ENCODE measurements around the gene FAM222B. TPM values are rescaled to one million over a fixed set of nuclear protein-coding genes. Genes with fewer than 3 reads are reported as not detected.

The FAM222B gene
- total and polyA plus RNA-seq, 2 of the 4 experiments (the other 2 are of a cell fraction): 2.5 to 10.8 TPM

DNA sequence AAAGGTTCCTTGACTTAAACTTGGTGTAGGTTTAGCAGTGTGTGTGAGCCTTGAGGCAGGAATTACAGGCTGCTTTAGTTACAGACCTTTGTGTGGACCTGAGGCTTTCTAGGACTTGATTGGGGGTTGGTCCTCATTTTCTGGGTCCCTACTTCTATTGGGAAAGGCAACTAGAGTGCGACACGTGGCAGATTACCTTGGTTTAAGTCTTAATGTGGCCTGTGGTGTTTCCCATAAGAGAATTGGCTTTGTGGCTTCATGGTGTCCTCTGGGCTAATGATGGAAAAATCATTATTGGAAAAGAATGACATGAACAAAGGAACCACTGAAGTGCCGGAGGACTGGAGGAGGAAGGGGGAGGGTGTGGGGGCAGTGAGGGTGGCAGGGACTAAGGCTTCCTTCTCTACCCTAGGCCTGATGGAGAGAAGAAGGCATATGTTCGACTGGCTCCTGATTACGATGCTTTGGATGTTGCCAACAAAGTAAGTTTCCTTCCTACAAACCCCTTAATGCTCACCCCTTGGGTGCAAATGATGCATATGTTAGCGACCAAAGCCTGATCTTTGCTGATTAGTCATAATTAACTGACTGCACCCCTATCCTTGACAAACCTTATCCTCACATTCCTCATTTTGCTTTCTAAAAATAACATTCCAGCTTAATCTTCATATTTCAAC lies 119.3 kb downstream of the FAM222B start:
- Histone ChIP-seq H3K9me1 (ENCODE audit: insufficient read depth, low read length) (0 out of 2 replicates have a peak, but pooled peaks cover 6% of the 10 kb centered on the region), H2BK15ac (ENCODE audit: low read depth, low read length) (no peak overlapping the region), H2BK20ac (ENCODE audit: low read depth, low read length) (no peak overlapping the region), H4K8ac (ENCODE audit: low read depth in 2 of 2, low read length in 2 of 2) (no peak overlapping the region), H2AK5ac (ENCODE audit: low read depth, low read length) (no peak overlapping the region), H2BK5ac (ENCODE audit: low read depth, low read length, poor library complexity, severe bottlenecking) (no peak overlapping the region), H3K27ac (ENCODE audit: insufficient read depth, low read length) (no peak overlapping the region), H3K9me3 (ENCODE audit: control insufficient read depth, insufficient read depth, low read length) (no peaks in the 10 kb centered on the region), H2AK9ac (replicated peaks; ENCODE audit: low read depth, low read length, poor library complexity) (no peak overlapping the region), H3K4ac (ENCODE audit: low read depth, low read length) (no peak overlapping the region), H3K56ac (ENCODE audit: extremely low read depth, insufficient read depth, low read length) (no peak overlapping the region), H4K5ac (ENCODE audit: low read depth, low read length) (no peak overlapping the region), H3K23ac (ENCODE audit: low read depth, low read length) (no peak overlapping the region; the same call in 1 of the 2 replicates), H2AFZ (replicated peaks; ENCODE audit: low read length, poor library complexity) (no peak overlapping the region), H2BK120ac (ENCODE audit: low read depth, low read length) (no peak overlapping the region), H3K4me3 (ENCODE audit: insufficient read depth, low read depth, low read length) (no peak overlapping the region), H3K14ac (replicated peaks; ENCODE audit: low read depth, low read length) (no peak overlapping the region), H3K9ac (ENCODE audit: low read depth, low read length) (no peak overlapping the region), H3K4me1 (ENCODE audit: control insufficient read depth, insufficient read depth, low read length) (peaks cover 20% of the 10 kb centered on the region), H4K91ac (ENCODE audit: insufficient read depth, low read depth, low read length) (no peak overlapping the region), H3K18ac (ENCODE audit: low read depth, low read length) (no peak overlapping the region), H3K27me3 (ENCODE audit: control insufficient read depth, insufficient read depth, low read length) (no peaks in the 10 kb centered on the region), H3K79me1 (ENCODE audit: low read depth in 1 of 2, low read length in 2 of 2) (peaks cover 13 to 51% of the 10 kb centered on the region in 2 experiments; a peak in 3 of 4 replicates), H3K36me3 (ENCODE audit: control insufficient read depth, insufficient read depth, low read length) (peaks cover 36% of the 10 kb centered on the region), H3K4me2 (ENCODE audit: low read depth, low read length) (no peak overlapping the region), H4K20me1 (ENCODE audit: insufficient read depth, low read length) (peaks cover 45% of the 10 kb centered on the region)
- in situ Hi-C loops (cut with MboI; ENCODE audit: low sequenced_read_pairs): no loop called here
- intact Hi-C loops (cut with micrococcal nuclease): no loop called here
- TF ChIP-seq MAZ (IDR thresholded peaks at IDR 0.05; ENCODE audit: borderline replicate concordance, low read depth, low read length) (no peak), FOS (IDR thresholded peaks at IDR 0.05; ENCODE audit: low read depth, low read length) (no peak)
- 100% methylated on average over 1 of the region's 6 CpGs; no CpG with 5 or more reads in 1 of the 2 experiments for WGBS, 2 experiments (ENCODE audit: extremely low coverage in 2 of 2, insufficient read length in 1 of 2)
- dilution Hi-C loops (cut with HindIII; ENCODE audit: low sequenced_read_pairs, unreplicated experiment): no loop called here
- ChIA-PET POLR2A (ENCODE audit: unreplicated experiment) (no interaction called here), CTCF (no interaction called here)
- BruUV-seq (replicated peaks): no TSS peak
- DNase-seq (no peak), ATAC-seq (ENCODE audit: low read depth) (no peak)

All from IMR-90 (cell line).